ELR (cell line): ENCODE data around the gene ATP5F1D.

ENCODE experiments used
- DNase-seq: peaks from one replicate; pipeline ENCODE4 v3.0.0-alpha.2; 2015; ENCODE audit warnings: low read depth

Gene ATP5F1D

DNA sequence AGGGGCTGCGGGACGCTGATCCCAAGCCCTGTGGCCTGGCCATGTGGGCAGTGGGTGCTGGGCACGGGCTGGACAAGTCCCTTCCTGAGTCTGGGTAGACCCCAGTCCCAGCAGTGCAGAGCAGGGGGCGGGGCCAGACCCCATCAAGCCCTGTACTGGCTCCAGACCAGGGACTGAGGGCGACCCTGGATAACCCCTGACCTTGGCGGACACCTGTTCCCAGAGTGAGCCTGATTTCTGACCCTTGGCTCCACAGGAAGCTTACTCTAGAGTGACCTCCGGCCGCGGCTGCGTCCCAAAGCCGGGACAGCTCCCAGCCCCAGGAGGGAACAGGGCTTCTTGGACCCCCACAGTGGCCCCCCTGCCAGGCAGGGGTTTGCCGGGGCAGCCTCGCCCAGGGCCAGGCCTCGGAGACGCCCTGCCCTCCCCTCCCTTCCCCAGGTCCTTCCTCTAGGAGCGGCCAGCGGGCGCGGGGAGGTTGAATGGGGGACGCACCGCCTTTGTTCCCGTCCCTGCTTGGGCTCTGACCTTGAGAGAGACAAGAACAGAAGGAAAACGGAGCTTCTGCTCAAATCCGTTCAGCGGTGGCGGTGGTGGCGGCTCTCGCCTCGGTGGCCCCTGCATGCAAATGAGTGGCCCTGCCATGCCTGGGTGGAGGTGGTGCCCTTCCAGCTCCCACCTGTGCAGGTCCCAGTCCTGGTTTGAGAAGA, 41.8 kb downstream of the ATP5F1D start:
- DNase-seq = no peak

DNA sequence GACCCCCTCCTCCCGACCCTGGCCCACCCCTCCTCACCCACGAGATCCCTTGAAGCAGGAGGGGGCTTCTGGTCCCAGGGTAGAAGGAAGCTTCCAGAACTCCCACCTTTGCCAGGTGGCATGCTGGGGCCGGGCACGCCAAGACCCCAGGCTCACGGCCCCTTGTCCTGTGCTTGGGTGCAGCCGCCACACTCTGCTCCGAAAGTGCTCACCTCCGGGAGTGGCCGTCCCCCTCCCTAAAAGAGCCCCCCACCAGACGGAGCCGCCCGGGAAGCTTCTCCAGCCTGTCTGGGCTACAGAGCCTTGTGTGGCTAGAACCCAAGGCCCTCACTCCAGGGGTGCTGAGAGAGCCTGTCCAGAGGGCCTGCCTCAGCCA, 42.4 kb downstream of the ATP5F1D start:
- DNase-seq = no peak

DNA sequence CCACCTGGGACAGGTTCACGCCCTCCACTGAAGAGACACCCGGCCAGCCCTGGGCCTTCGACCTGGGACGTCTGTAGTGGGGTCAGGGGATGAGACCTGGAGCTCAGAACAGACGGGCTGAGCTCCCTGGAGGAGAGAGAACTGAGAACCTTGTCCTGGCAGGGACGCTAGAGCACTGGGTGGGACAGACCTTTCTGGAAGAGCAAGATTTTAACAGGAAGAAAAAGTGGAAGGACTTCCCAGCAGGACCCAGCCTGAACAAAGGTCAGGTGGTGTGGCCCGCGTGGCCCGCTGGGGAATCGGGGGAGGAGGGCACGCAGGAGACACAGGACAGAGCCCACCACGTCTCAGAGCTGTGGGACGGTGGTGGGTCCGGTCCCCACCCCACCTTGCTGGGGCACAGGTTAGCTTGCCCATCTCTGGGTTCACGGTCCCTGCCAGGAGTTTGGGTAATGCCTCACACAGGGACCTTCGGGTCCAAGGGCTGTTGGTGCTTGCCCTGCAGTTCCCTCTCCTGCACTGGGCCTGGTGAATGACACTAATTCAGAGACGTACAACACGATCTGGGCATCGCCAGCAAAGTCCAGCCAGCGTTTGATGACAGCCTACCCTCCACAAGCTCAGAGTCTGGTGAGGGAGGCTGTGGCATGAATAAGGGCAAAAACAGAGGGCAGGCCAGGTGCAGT, 42.9 kb downstream of the ATP5F1D start:
- no peak for DNase-seq

DNA sequence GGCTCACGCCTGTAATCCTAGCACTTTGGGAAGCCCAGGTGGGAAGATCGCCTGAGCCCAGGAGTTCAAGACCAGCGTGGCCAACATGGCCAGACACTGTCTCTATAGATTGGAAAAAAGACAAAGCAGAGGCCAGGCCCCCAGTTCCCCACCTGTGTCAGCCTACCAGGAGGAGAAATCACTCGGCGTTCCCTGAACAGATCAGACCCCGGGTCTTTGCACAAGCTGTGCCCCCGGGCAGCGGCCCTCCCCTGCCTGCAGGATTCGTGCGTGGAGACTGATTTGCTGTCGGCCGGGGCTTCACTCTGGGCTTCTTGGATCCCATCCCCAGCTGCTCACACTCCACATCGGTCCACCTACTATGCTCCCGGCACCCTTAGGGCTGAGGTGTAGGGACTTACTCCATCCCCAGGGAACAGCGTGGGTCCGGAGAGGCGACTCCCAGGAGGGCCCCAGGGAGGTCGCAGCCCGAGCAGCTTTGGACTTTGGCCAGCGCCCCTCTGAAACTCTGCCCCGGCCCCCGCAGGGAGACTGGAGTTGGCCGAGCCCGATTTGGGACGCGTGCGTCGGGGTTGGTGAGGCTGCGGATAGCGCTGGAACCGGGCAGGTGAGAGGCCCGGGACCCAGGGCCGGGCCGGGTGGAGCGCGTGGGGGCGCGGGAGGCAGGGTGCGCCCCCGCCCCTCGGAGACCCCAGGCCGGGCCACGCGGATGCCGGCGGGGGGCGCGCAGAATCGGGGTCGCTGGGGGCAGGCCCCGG, 43.6 kb downstream of the ATP5F1D start:
- DNase-seq = no peak

GRCh38 chr19:1285737-1286360, 44.3 kb downstream of the ATP5F1D start, which contains the start of gene EFNA2:
TSS of gene EFNA2 (plus strand) at chr19:1285873. CDS start at chr19:1286169, 296 bp downstream.
- DNase-seq = no peak

GRCh38 chr19:1286487-1287353, 45.2 kb downstream of the ATP5F1D start:
- no peak for DNase-seq

- no peak for DNase-seq
Measured at GRCh38 chr19:1287354-1288225, 46.0 kb downstream of the ATP5F1D start.

GRCh38 chr19:1288226-1288612, 46.7 kb downstream of the ATP5F1D start:
- DNase-seq = no peak

DNA sequence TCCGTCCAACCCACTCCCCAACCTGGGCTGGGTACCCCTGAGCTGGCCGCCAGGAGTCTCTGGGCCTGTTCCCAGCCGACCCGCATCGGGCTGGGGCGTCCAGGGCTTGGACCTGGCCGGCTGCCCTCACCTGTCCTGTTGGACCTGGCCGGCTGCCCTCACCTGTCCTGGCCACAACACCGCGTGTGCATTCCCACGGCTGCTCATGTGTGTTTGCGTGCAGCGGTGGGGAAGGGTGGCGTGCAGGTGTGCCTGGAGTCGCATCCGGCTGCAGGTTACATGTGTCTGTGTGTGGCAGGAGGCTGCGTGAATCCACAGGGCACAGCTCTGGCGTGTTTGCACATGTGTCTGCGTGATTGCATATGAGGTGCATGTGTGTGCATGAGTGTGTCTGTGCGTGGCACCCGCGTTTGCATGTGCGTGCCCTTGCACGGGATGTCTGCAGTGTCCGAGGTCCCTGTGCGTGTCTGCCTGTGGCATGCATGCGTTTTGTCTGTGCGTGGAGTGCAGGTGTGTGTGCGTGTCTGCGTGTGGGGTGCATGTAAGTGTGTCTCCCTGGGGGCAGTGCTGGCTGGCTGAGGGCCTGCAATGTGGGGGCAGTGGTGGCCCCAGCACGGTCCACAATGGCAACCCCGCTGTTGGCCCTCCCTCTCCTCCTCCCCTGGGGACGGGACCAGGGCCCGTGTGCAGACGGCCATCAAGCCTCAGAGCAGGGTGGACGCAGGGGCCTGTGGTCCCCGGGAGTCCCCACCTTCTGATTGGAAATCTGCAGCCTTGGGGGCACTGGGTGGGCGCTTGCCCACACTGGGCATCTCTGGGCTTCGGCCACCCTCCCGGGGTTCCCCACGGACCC, 47.5 kb downstream of the ATP5F1D start:
- DNase-seq = no peak

- DNase-seq = no peak
Measured at GRCh38 chr19:1289686-1290025, 48.1 kb downstream of the ATP5F1D start.

GRCh38 chr19:1290196-1290702, 48.7 kb downstream of the ATP5F1D start:
- DNase-seq = no peak

DNA sequence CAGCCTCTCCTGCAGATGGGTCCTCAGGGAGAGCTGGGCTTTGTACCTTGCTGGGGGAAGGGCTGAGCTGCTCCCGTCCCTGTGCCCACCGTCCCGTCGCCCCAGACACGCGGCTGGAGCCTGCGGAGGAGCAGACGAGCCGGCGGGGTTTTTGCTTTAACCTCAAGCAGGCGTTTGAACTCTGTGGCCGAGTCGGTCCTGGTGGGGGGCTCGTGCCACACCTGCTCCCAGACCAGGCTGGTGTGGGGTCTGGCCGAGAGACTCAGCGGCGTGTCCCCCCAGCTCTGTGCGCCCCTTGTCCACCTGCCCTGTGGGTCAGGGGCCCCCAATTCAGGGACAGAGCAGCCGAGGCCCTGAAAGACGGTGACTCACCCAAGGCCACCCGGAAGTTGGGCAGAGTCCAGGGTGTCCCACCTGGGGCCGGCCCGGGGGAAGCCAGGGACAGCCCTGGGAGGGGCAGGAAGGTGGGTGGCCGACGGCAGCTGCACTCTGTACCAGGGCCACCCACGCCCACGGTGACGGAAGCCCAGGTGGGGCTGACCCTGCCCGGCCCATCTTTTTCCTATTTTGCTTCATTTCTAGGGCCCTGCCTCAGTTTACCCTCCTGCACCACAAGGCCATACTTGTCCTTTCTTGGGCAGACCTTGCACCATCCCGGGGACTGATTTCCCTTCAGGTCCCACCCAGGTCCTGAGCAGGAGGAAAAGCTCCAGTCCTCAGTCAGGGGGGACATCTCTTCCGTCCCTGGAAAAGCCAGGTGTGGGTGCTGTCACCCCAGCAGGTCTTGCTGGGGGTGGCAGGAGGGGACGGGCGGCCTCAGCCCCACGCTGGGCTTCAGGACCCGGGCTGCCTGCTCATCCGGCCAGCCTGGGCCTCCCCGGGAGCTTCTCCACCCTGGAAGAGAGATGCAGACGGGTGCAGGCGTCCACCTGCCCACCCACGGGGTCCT, 49.4 kb downstream of the ATP5F1D start:
- no peak for DNase-seq

DNA sequence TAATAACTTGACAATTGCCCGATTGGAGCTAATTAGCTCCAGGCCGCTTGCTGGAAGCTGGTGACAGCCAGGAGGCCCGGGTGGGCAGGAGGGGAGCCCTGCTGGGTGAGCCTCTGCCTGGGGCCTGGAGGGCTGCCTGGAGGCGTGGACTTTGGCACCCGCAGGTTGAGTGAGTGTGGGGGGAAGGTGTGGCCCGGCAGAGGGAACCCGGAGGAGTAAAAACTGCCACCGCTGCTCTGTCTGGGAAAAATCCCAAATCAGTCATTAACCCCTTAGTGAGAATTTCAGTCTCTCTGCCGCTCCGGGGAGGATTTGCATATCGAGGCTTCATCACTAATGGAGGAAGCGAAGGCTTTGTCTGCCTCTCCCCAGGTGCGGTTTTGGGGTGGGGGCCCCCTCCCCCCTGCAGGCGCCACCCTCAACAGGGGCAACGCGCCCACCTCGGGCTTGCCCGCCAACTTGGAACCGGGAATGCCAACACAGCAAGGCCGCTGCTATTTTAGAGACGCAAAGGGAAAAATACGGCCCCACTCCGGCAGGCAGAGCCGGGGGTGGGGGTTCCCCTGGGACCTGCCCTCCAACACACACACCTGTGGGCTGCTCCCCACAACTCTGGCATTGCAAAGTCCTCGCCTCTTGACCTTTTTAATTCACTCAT, 50.3 kb downstream of the ATP5F1D start:
- no peak for DNase-seq

- DNase-seq = no peak
Measured at GRCh38 chr19:1292419-1293151, 51.0 kb downstream of the ATP5F1D start.

GRCh38 chr19:1293782-1294604, 52.4 kb downstream of the ATP5F1D start:
- DNase-seq = no peak
